Fibroblast of skin of abdomen (primary cell): Measurements from ENCODE around the gene TUBB2B. TPM values are rescaled to one million over a fixed set of nuclear protein-coding genes. Genes with fewer than 3 reads are reported as not detected.
A peak's percentile ranks its signal among the peaks of the same experiment; 100 is the strongest.

Experiments used
- DNase-seq: peaks from one replicate; pipeline ENCODE4 v3.0.0-alpha.2; 2013
- polyA plus RNA-seq, 2 experiments: library from polyadenylated mRNA; unstranded; fragments of 120-200 nt; gene quantifications; one replicate each; pipeline ENCODE4 v1.2.1, GENCODE V29; 2013; ENCODE audit not compliant: insufficient read length in 2 of 2

The TUBB2B gene
- polyA plus RNA-seq (2013, experiment 1 of 2; ENCODE audit: insufficient read length) = 93.5 TPM
- 94.1 TPM for polyA plus RNA-seq (2013, experiment 2 of 2; ENCODE audit: insufficient read length)

DNA sequence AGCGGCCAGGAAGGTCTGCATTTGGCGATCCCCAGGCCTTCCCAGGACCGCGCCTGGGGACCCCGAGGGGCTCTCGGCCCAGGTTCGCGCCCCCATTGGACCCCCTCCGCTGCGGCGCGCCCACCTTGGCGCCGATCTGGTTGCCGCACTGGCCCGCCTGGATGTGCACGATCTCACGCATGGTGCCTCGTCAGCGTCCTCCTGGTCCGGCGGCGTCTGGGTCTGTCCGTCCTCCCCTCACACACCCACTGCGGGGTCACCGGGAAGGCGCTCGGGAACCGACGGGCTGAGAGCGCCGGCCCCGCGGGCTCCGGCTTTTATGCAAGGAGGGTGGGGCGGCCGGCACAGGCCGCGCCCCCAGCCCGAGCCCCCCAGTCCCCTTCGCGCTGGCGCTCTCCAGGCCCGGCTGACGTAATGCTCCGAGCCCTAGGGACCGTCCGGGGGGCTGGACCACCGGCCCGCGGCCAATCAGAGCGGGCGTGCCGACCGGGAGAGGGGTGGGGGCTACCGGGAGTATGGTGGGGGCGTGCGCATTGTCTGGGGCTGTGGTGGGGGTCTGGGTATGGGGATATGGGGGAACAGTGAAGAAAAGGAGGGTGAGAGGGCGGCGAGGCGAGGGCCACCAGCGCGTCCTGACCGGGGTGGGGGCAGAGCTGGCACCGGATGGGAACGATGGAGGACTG is at the start of gene TUBB2B:
Gene TUBB2B (minus strand): TSS at position 291 of the 683 bp plus-strand sequence. CDS start 110 bp downstream, at position 181.
- DNase-seq = peak; percentile 82

DNA sequence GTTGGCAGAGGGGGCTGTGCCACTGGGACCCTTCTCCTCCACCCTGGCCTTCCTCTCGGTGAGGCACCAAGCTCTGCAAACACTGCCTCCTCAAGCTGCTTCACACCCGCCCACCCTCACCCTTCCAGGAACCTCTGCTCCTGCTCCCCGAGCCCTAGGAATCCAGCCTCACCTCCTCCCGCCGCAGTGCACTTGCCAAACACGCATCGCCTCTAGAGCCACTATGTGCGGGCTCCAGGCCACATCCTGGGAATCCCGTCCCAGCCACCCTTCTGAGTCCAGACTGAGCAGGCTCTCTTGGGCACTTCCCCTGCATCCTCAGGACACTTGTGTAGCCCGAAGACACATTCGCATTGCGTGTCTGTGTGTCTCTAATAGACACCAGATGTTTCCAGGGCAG is 49.8 kb upstream of the TUBB2B start:
- no peak for DNase-seq

DNA sequence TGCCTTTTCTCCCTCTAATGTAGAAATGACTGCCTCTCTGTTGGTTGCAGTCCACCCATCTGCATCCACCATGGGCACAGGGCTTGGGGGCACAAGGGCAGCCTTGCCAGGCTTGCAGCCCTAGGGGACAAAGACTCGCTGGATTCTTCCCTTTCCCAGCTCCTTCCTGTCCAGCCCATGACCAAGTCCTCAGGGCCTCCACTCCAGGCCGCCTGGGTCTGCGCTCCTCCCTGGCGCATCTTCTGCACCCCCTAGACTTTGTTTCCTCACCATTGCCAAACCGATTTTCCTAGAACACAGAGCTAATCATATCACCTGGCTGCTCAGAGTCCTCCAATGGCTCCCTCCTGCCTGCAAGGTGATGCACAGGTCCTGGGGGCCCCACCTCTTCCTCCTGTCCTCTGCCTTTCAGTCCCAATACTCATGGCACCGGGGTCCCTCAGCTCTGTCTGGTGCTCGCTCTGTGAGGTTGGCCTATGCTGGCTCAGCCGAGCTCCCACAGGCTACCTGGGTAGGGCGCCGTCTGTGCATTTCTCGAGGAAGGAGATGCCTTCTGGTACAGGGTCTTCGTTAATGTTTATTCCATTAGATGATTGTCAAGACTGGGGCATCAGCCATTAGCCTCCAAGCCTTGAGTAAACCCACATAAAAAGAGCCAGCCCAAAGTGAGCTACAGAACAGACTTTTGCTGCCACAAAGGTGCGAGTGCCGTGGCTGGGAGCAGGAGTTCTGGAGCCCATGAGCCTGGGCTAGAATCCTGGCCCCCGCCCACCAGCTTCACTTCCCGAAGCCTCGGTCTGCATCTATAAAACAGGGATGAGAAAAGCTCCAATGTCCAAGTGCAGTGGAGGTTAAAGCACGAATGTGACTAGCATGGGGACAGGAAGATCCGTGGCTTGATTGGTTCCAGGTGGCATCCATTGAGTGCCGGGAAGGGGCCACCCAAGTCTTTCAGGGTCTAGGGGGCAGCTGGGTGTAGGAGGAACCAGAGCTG is 49.0 kb upstream of the TUBB2B start:
- no peak for DNase-seq

DNA sequence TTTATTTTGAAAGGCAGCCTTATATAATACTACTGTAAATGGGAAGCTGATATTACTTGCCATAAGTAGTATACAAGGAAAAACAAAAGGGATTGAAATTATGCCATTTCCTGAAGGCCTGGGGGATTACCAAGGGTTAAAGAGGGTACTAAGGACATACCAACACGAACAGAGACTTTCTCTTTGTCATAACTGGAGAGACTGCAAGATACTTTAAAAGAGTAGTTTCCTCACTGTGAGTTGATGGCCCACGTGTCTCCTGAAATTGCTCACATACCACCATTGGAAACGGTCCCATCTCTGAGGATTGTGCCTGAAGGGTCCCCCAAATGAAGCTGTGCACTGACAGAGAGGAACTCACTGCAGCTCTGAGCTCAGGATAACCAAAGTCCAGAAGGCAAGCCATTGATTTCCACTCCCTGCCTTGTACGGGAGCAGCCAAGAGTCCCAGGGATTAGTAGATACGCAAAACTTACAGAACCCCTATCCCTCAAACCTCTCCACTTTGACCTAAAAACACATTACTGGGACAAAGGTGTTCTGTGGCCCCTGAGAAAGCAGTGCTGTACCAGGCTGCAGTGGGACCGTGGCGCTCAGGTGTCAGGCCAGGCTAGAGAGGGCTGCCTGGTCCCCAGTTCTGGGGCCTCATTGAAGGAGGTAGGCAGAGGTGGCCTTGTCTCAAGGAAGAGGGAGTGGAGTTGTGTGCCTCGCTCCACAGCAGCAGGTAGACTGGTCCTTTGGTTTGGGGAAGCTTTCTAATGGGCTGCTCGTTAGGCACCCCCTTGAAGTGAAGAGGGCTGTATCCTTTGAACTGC is 46.5 kb upstream of the TUBB2B start:
- DNase-seq = no peak

DNA sequence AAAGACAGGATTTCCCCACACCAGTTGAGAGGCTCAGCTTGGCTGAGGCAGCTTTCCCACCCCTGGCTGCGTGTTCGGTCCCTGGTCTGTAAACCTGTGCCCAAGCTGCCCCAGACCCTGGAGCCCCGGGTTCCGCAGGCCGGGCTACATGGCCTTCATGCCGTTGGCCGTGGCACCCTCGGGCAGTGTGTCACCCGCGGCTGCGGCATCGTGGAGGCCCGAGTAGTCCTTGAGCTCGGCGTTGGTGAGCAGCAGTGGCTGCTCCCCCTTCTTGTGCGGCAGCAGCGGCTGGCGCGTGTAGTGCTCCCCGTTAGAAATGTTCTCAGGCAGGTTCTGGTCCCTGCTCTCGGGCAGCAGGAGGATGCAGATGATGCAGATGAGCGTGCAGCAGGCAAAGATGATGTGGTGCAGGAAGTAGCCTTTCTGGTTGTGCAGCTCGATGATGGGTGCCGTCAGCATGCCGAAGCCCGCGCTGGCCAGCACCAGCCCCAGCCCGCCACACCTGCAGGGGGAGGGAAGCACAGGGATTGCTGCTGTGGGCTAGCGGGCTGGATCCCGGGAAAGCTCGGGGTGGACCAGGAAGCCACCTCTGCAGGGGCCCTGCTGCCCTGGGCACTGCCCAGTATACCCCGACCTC is 45.6 kb upstream of the TUBB2B start:
- no peak for DNase-seq

DNA sequence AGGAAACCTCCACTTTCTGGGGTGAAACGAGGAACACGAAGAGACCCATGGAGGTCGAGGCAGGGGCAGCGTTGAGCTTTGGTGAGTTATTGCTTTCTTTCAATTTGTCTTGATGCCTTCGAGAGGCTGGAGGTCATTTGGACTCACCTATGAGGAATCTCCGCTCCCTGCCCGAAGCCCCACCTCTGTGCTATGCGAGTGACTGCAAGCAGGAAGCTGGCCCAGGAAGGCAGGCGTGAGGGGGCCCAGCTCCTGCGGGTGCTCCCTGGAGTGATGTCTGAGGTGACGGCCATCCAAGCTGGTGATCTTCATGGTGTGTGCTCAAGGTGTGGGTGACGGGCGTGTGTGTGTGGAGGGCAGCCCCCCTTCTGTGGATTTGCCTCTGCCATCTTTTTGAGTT is 44.3 kb upstream of the TUBB2B start:
- no peak for DNase-seq

DNA sequence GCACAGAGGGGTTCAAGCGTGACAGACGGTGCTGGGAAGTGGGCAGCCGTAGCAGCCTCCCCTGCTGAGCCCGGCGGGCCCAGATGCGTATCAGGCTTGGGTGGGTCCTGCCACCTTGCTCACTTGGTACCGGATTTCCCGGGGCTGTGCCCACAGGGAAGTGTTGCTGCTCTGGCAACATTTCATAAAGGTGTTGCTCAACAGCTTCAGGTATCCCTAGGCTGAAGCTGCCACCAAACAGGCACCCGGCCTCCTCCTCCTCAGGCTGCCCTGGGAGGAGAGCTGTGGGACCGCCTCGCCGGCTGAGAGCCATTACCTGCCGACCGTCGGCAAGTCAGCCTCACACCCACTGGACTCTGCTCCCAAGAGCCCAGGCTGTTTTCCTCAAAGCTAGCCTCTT is 42.8 kb upstream of the TUBB2B start:
- DNase-seq = no peak

DNA sequence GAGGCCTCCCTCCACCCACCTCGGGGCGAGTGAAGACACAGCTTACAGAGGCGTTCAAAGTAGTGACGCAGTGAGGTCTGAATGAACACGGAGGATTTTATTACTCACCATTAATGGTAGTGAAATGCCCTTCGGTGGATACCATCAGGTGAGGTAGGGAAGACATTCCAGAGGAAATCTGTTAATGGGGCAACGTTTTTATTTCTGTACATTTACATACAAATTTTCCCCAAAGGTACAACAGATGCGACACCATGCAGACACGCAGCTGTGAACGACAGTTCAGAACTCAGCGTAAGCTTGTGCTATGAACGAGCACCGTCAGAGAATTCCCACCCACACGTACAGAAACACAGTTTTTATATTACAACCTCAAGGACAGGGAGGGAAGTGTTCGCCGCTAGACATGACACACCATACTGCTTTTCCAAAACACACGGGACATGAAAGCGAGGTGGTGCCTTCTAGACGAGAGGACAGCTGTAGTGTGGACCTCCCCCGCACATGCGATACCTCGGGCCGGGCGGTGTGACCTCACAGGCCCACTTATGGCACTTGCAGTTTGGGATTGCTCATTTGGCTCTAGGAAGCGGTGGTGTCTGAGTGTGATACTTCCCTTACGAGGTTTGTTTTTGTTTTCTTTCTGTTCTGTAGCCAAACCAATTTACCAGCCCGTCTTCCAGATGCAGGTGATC is 42.0 kb upstream of the TUBB2B start:
- DNase-seq = no peak

DNA sequence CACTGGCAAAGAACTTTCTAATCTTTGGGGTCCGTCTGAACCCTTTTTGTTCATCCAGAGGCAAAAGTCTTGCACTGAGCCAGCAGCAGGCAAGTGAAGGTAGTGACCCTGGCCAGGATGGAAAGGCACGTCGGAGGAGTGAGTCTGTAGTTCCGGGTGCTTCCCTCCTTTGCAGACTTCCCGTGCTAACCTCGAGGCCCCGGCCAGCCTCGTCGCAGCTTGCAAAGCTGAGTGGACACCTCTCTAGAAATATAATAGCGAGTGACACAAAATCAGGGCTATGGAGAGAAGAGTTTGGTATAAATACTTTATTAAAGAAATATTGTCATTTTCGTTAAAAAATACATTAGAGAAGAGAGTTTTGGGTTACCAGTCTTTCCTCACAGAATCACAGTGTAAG is 41.2 kb upstream of the TUBB2B start:
- no peak for DNase-seq

DNA sequence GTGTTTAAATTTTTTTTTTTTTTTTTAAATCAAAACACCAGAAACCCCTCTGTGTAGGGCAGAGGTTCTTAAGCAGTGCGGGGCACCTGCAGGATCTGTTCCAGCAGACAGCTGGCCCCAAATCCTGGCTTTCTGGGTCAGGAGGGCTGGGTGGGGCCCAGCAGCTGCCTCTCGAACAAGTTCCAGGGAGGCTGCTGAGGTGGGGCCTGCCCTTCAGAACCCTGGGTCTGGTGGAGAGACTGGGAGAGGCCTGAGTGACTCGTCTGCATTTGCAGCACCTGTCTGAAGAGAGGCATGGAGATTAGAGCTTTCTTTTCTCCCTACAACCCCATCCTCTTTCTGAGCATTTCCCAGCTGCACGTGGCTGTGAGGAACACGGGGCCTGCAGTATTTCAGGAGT is 39.7 kb upstream of the TUBB2B start:
- no peak for DNase-seq

DNA sequence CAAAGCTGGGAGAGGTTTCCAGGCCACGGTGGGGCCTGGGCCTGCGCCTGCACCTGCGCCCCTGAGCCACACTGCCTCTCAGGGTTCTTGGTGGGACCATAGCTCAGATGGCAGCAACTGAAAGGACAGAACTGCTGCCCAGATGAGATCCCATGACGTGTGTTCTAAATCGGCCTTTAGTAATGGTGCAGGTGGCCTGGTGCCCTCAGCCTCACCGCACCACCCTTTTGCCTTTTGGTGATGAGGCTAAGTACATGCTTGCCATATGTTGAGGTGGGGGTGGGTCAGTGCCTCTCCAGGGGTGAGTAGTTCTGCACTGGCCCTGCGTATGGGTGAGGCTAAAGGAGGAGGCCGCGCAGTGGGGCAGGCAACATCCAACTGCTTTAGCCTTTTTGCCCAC is 38.7 kb upstream of the TUBB2B start:
- DNase-seq = no peak

DNA sequence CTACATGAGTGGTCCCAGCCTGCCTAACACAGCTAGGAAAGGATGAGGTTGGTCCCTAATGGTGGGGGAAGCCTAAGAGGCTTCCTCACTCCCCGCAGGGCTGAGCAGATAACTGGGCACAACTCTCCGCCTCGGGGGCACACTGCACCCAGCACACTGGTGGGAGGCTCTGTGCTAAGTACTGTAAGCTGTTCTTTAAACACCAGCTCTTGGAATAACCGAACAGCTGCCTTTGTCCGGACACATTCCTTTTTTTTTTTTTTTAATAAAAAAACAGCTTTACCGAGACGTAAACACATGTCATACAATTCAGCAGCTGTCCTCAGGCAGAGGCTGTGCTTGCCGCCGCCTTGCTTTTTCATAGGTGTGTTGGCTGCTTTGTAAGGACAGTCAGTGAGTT is 38.2 kb upstream of the TUBB2B start:
- no peak for DNase-seq

DNA sequence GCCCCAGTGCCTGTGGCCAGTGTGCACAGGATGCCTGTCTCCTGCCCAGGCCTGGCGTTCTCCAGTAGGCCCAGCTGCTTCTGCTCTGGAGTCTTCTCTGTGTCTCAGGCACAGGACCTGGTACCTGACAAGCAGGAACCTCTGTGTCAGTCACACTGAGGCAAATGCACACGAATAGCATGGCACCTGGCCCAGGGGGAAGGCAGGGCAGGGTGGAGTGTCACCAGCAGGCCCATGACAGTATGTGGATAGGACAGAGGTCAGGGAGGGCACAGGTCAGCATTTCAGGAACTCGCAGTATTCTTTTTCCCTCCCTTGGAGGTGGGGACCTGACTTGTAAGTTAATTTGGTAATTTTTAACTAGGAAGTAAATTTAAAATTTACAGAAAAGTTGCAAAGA is 36.9 kb upstream of the TUBB2B start:
- no peak for DNase-seq

DNA sequence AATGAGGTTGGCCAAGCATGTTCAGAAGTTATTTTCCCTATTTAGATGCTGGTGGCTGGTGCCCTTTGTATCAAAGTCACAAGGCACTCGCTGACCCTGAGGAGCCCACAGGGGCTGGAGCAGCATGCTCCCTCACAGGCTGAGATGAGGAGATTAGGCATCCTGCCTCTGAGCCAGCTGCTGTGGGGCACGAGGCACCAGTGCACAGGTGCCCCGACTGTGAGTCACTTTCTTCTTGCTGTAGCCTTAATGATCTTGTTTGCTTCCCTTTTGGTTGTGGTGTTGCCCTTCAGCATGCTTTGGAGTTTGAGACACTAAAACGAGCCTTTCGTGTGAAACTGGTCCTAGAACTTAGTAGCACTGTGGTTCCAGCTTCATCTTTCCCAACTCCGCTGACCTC is 35.6 kb upstream of the TUBB2B start:
- no peak for DNase-seq

DNA sequence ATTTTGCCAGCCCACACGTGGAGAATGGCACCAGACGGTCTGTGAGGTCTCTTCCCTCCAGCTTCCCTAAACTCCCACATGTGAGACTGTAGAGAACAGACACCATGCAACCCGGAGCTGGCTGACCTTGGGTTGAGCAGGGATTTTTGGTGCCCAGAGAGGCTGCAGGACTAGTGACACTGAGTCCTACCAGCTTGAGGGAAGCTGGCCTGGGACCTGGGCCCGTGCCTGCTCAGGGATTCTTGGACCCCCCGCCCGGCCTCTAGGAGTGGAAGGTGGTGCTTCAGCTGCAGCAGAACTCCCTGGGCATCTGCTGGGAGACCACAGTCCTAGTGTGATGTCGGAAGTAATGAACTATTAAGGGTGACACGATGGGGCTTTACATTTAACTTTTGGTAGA is 34.5 kb upstream of the TUBB2B start:
- DNase-seq = no peak

DNA sequence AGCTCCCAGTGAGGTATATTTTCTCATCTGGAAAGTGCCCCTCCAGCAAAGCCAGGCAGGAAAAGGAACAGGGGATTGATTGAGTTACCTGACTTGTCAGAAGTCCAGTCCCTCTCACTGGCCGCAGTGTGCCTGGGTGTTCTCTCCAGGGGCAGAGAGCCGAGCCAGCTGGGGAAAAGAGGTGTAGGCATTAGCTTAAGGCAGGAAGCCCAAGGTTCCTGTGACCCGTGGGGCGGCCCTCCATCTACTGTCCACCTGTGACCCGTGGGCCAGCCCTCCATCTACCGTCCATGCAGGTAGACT is 34.0 kb upstream of the TUBB2B start:
- DNase-seq = no peak

DNA sequence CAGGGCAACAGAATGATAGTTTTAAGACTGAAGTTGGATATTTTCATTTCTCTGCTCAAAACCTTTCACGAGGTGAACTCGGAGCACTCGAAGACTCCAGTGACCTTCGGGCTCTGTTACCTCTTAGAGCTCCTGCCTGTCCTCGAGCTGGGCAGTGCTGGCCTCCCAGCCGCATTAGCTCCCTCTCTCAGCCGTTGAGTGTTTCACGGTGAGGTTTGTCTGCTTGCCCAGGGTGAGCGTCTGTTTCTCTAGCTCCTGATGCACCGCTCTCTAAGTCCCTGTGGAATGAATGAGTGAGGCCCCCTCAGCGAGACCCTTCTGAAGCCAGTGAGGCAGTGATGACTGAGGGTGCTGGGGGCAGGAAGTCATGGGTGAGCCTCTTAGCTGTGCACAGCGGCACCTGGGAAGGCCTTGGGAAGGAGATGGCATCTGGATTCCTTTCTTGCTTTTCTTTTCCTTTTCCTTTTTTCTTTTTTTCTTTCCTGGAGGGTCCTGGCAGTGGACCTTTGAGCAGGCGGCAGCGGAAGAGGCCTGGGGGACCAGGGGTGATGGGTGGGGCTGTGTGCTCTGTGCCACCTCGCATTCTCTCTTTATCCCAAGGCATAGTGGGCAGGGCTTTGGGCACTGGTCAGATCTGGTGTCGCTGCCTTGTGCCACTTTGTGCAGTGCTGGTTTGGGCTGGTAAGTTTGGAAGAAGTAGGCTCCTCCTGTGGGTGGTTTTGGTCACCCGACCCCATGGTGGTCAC is 33.5 kb upstream of the TUBB2B start:
- DNase-seq = no peak

DNA sequence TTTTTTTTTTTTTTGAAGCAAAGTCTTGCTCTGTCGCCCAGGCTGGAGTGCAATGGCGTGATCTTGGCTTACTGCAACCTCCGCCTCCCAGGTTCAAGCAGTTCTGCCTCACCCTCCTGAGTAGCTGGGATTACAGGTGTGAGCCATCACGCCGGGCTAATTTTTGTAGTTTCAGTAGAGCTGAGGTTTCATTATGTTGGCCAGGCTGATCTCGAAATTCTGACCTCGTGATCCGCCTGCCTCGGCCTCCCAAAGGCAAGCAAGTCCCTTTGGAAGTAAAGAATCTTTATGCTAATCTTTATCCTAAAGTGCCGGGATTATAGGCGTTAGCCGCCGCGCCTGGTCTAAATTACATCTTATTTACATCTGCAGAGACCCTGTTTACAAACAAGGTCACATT is 32.8 kb upstream of the TUBB2B start:
- DNase-seq = no peak

DNA sequence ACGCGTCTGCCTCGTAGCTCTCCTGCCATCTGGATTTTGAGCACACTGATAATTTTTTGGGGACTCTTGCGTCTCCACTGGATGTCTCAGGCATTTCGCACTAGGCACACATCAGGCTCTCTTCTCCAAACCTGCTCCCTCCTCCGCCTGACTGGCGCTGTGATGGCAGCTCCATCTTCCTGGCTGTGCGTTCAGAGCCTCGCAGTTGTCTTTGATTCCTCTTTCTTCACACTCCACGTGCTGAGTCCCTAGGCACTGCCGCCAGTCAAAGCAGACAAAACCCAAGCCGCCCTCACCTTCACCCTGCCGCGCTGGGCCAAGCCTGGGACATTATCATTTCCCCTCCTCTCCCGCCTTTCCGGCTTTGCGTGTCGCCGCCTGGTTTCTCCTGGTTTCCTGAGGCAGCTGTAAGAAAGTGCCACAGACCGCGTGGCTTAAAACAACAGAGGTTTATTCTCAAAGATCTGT is 32.1 kb upstream of the TUBB2B start:
- peak; percentile 20 for DNase-seq

DNA sequence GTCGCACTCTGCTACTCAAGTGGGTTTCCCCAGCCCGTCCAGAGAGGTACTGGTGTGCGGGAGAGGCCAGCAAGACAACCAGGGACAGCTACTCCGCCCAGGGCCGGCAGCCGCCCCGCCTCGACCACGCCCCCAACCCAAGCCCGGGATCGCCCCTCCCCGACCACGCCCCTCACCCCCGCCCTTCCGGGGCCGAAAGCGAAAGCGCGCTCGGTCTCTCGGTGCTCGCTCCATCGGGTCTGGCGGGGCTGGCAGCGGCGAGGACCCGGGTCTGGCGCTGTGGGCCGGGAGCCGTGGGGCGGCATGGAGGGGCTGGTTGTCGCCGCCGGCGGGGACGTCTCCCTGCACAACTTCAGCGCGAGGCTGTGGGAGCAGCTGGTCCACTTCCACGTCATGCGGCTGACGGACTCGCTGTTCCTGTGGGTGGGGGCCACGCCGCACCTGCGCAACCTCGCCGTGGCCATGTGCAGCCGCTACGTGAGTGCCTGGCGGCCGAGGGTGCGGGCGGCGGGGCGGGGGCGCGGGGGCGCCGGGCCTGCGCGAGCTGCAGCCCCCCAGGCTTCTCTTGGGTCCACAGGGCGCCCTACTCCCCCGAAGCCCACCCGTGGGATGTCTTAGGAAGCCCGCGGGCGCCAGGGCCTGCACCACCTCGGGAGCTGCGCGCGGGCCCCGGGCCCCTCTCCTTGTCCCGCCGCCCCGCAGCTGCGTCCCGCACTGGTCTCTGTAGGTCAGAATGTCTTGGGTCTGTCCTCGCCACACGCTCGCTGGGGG is 31.5 kb upstream of the TUBB2B start, which contains the start of gene PSMG4:
Gene PSMG4 (plus strand): TSS at position 228 of the 771 bp plus-strand sequence. CDS start 76 bp downstream, at position 304.
- DNase-seq = peak; percentile 88
